Smooth muscle cell (in vitro differentiated cells): ENCODE measurements around the gene PTTG1IP. TPM values are rescaled to one million over a fixed set of nuclear protein-coding genes. Genes with fewer than 3 reads are reported as not detected.

Experiments used
- DNase-seq: peaks from one replicate; lab custom pipeline; 2025; ENCODE audit not compliant: unreplicated experiment; lab: John Stamatoyannopoulos, UW
- H2AFZ ChIP-seq: fragments of 200-600 bp; sonication (generic); 2 replicates; pipeline ENCODE4 v1.6.0; 2016; ENCODE audit warnings: antibody characterized with exemption, low read depth, mild to moderate bottlenecking
- H3F3A ChIP-seq: fragments of 200-600 bp; sonication (generic); 2 replicates; pipeline ENCODE4 v1.6.0; 2017; ENCODE audit warnings: antibody characterized with exemption, low read depth
- H3K27ac ChIP-seq: fragments of 200-600 bp; sonication (generic); 2 replicates; pipeline ENCODE4 v1.5.1; 2016; ENCODE audit warnings: low read depth, mild to moderate bottlenecking
- H3K27me3 ChIP-seq: fragments of 200-600 bp; sonication (generic); 2 replicates; pipeline ENCODE4 v1.6.1; 2016; ENCODE audit warnings: low read depth, mild to moderate bottlenecking
- H3K36me3 ChIP-seq: fragments of 200-600 bp; sonication (generic); 2 replicates; pipeline ENCODE4 v1.5.1; 2016; ENCODE audit warnings: low read depth
- H3K4me1 ChIP-seq: fragments of 200-600 bp; sonication (generic); 2 replicates; pipeline ENCODE4 v1.5.1; 2016; ENCODE audit warnings: low read depth
- H3K4me2 ChIP-seq: fragments of 200-600 bp; sonication (generic); 2 replicates; pipeline ENCODE4 v1.6.0; 2016; ENCODE audit warnings: mild to moderate bottlenecking
- H3K4me3 ChIP-seq: fragments of 200-600 bp; sonication (generic); 2 replicates; pipeline ENCODE4 v1.5.1; 2016; ENCODE audit warnings: mild to moderate bottlenecking
- H3K79me2 ChIP-seq: fragments of 200-600 bp; sonication (generic); 2 replicates; pipeline ENCODE4 v1.6.0; 2016; ENCODE audit warnings: low read depth, mild to moderate bottlenecking
- H3K9ac ChIP-seq: fragments of 200-600 bp; sonication (generic); 2 replicates; pipeline ENCODE4 v1.6.0; 2016; ENCODE audit warnings: low read depth
- H3K9me3 ChIP-seq: fragments of 200-600 bp; sonication (generic); replicated peaks from 2 replicates; pipeline ENCODE4 v1.5.1; 2016; ENCODE audit warnings: low read depth
- H4K20me1 ChIP-seq: fragments of 200-600 bp; sonication (generic); 2 replicates; pipeline ENCODE4 v1.6.0; 2016; ENCODE audit warnings: low read depth
- CTCF ChIP-seq: fragments of 200-600 bp; sonication (generic); IDR thresholded peaks from 2 replicates; pipeline ENCODE4 v1.5.1; 2017; ENCODE audit warnings: borderline replicate concordance, mild to moderate bottlenecking, antibody characterized with exemption; ENCODE audit not compliant: insufficient read depth, poor library complexity, severe bottlenecking
- WGBS: methylation state at CpG from one replicate; pipeline ENCODE4 v1.1.7; 2016; ENCODE audit warnings: low lambda C conversion rate; 5-methylcytosine and 5-hydroxymethylcytosine counted together
- polyA plus RNA-seq: library from polyadenylated mRNA; unstranded; fragments of >200 nt; fragmentation: Nextera tagmentation; extraction: Ambion mirVana; gene quantifications from 2 replicates; pipeline ENCODE4 v1.2.1, GENCODE V29; 2016
- total RNA-seq: library from RNA; depleted of rRNA; stranded (reverse); fragments of >200 nt; gene quantifications from 2 replicates; pipeline ENCODE4 v1.2.3, GENCODE V29; 2014

The PTTG1IP gene
- total and polyA plus RNA-seq, 2 experiments from 2014 or later, result 331 to 340 TPM

- no peaks in the 10 kb centered on the region for H3F3A ChIP-seq
- no peaks in the 10 kb centered on the region for H3K9me3 ChIP-seq
- H3K36me3 ChIP-seq, result no peaks in the 10 kb centered on the region
- no peak overlapping the region for H3K4me2 ChIP-seq
- no peaks in the 10 kb centered on the region for H3K79me2 ChIP-seq
- H2AFZ ChIP-seq, result no peak overlapping the region
- WGBS, result 93% methylated on average over 13 of the region's 13 CpGs
- no peaks in the 10 kb centered on the region for H3K27me3 ChIP-seq
- no peak overlapping the region for H3K27ac ChIP-seq
- H3K9ac ChIP-seq, result no peak overlapping the region
- DNase-seq, result no peak
- no peak overlapping the region for H3K4me3 ChIP-seq
- TF ChIP-seq CTCF, result no peak
- H3K4me1 ChIP-seq, result no peaks in the 10 kb centered on the region
- no peaks in the 10 kb centered on the region for H4K20me1 ChIP-seq
These were observed 24.6 kb upstream of the PTTG1IP start for GRCh38 chr21:44898011-44898488.

- Histone ChIP-seq H3K79me2 (no peaks in the 10 kb centered on the region), H3K27ac (no peak overlapping the region), H3K4me3 (no peak overlapping the region), H3F3A (no peaks in the 10 kb centered on the region), H3K9me3 (no peaks in the 10 kb centered on the region), H2AFZ (no peak overlapping the region), H3K4me2 (no peak overlapping the region), H4K20me1 (no peaks in the 10 kb centered on the region), H3K9ac (no peak overlapping the region), H3K4me1 (no peaks in the 10 kb centered on the region), H3K36me3 (no peaks in the 10 kb centered on the region), H3K27me3 (no peaks in the 10 kb centered on the region)
- DNase-seq, result no peak
- 86% methylated on average over 21 of the region's 21 CpGs for WGBS
- no peak for TF ChIP-seq CTCF
These were observed 24.0 kb upstream of the PTTG1IP start for GRCh38 chr21:44897326-44898010.

- WGBS, result 79% methylated on average over 25 of the region's 25 CpGs
- H3K27ac ChIP-seq, result no peak overlapping the region
- H3K4me2 ChIP-seq, result no peak overlapping the region
- no peaks in the 10 kb centered on the region for H3F3A ChIP-seq
- no peak overlapping the region for H2AFZ ChIP-seq
- no peak for TF ChIP-seq CTCF
- no peaks in the 10 kb centered on the region for H3K9me3 ChIP-seq
- no peak overlapping the region for H3K9ac ChIP-seq
- H3K4me3 ChIP-seq, result no peak overlapping the region
- no peaks in the 10 kb centered on the region for H3K79me2 ChIP-seq
- H3K4me1 ChIP-seq, result no peaks in the 10 kb centered on the region
- no peaks in the 10 kb centered on the region for H3K27me3 ChIP-seq
- DNase-seq, result no peak
- H4K20me1 ChIP-seq, result no peaks in the 10 kb centered on the region
- no peaks in the 10 kb centered on the region for H3K36me3 ChIP-seq
These were observed 23.2 kb upstream of the PTTG1IP start for GRCh38 chr21:44896561-44897286.

- no peak for DNase-seq
- H3K4me2 ChIP-seq, result no peak overlapping the region
- no peaks in the 10 kb centered on the region for H3K9me3 ChIP-seq
- H3K9ac ChIP-seq, result no peak overlapping the region
- no peaks in the 10 kb centered on the region for H3K4me1 ChIP-seq
- H3K27ac ChIP-seq, result no peak overlapping the region
- H3F3A ChIP-seq, result no peaks in the 10 kb centered on the region
- H3K79me2 ChIP-seq, result no peaks in the 10 kb centered on the region
- H3K36me3 ChIP-seq, result no peaks in the 10 kb centered on the region
- no peak overlapping the region for H3K4me3 ChIP-seq
- H3K27me3 ChIP-seq, result no peaks in the 10 kb centered on the region
- H2AFZ ChIP-seq, result no peak overlapping the region
- TF ChIP-seq CTCF, result no peak
- WGBS, result 92% methylated on average over 10 of the region's 11 CpGs
- no peaks in the 10 kb centered on the region for H4K20me1 ChIP-seq
These were observed 22.4 kb upstream of the PTTG1IP start for GRCh38 chr21:44895859-44896258.
